ENCODE results near the gene DOCK4. TPM values are rescaled to one million over a fixed set of nuclear protein-coding genes. Genes with fewer than 3 reads are reported as not detected.

The DOCK4 gene
- total and polyA plus RNA-seq, 2 of the 8 experiments (the other 6 are each of a cell fraction or from before 2014, with no cell fraction given): 5.1 to 23.6 TPM

GRCh38 chr7:111836592-111836991 is 369.6 kb downstream of the DOCK4 start:
- Histone ChIP-seq H2BK5ac (ENCODE audit: low read depth, low read length) (no peak overlapping the region), H2AFZ (ENCODE audit: low read length) (no peak overlapping the region), H3K56ac (replicated peaks; ENCODE audit: insufficient read length, low read depth, low read length) (no peak overlapping the region), H3K4me2 (ENCODE audit: insufficient read depth in 1 of 2, low read depth in 2 of 2, low read length in 2 of 2) (no peak overlapping the region), H2BK12ac (ENCODE audit: low read depth, low read length) (no peak overlapping the region), H3K79me2 (ENCODE audit: control insufficient read depth in 1 of 2, insufficient read depth in 2 of 2, low read length in 2 of 2) (no peaks in the 10 kb centered on the region), H3K27ac (ENCODE audit: low read depth, low read length) (no peak overlapping the region), H2BK120ac (replicated peaks; ENCODE audit: low read depth, low read length) (no peak overlapping the region), H3K4ac (replicated peaks; ENCODE audit: insufficient read length, low read depth, low read length) (no peak overlapping the region), H4K91ac (replicated peaks; ENCODE audit: insufficient read length, low read length) (no peak overlapping the region), H3K4me3 (ENCODE audit: extremely low read depth in 1 of 4, insufficient read depth in 2 of 4, low read depth in 3 of 4, low read length in 4 of 4) (no peak overlapping the region), H4K20me1 (replicated peaks in 1 of 2; ENCODE audit: control insufficient read depth in 1 of 2, insufficient read depth in 2 of 2, low read length in 2 of 2) (peaks cover 0 to 2% of the 10 kb centered on the region in 2 experiments), H2BK20ac (ENCODE audit: low read length) (no peak overlapping the region), H3K9me3 (ENCODE audit: insufficient read depth in 2 of 2, low read depth in 1 of 2, low read length in 1 of 2) (no peaks in the 10 kb centered on the region), H3K9ac (replicated peaks in 1 of 4; ENCODE audit: extremely low read depth in 1 of 4, low read depth in 3 of 4, low read length in 3 of 4) (no peak overlapping the region), H4K5ac (ENCODE audit: insufficient read length, low read depth, low read length) (no peak overlapping the region), H3K23ac (ENCODE audit: insufficient read length) (no peak overlapping the region), H2BK15ac (ENCODE audit: low read length) (no peak overlapping the region), H3K23me2 (ENCODE audit: low read depth, low read length) (no peaks in the 10 kb centered on the region), H4K8ac (ENCODE audit: extremely low read depth, insufficient read depth, low read length) (no peak overlapping the region), H2AK5ac (ENCODE audit: low read depth, low read length) (no peak overlapping the region), H3K36me3 (ENCODE audit: control insufficient read depth in 2 of 4, insufficient read depth in 4 of 4, low read length in 3 of 4) (no peaks in the 10 kb centered on the region), H3K14ac (ENCODE audit: insufficient read length) (no peak overlapping the region), H3K79me1 (ENCODE audit: low read depth, low read length) (no peaks in the 10 kb centered on the region), H3K27me3 (replicated peaks in 1 of 4; ENCODE audit: control insufficient read depth in 3 of 4, extremely low read depth in 1 of 4, insufficient read depth in 3 of 4, low read length in 3 of 4) (no peaks in the 10 kb centered on the region), H3K18ac (ENCODE audit: extremely low read depth, low read length) (no peak overlapping the region), H3K4me1 (replicated peaks in 1 of 4; ENCODE audit: control insufficient read depth in 3 of 4, insufficient read depth in 4 of 4, low read length in 3 of 4) (no peaks in the 10 kb centered on the region)
- ChIA-PET POLR2A (ENCODE audit: partially characterized antibody) (no interaction called here), CTCF (ENCODE audit: partially characterized antibody) (interaction anchor here (1.0 to 1.5 kb wide), 3 partner anchors 18 to 73 kb away, joined by 3 to 4 read pairs (median 4); no protein-coding TSS in a partner anchor)
- WGBS, 2 experiments (ENCODE audit: extremely low coverage in 1 of 2, insufficient coverage in 1 of 2, insufficient read length in 1 of 2, insufficient replicate concordance in 2 of 2, low coverage in 1 of 2, low lambda C conversion rate in 2 of 2, missing lambda C conversion rate in 1 of 2): 85% methylated on average over 1 of the region's 1 CpG; no CpG with 5 or more reads in 1 of the 2 experiments
- DNase-seq (ENCODE audit: low read depth in 1 of 2, low spot score in 2 of 2) (no peak), FAIRE-seq (no peak)
- TF ChIP-seq RNF2 (IDR thresholded peaks at IDR 0.05; ENCODE audit: borderline replicate concordance, low read depth, low read length, missing control alignments, poor library complexity, severe bottlenecking): no peak
- TF ChIP-seq TAF7 (optimal IDR thresholded peaks at IDR 0.05; ENCODE audit: borderline replicate concordance, low read depth, low read length): no peak
- no peak for TF ChIP-seq TAF1 (IDR thresholded peaks at IDR 0.05; ENCODE audit: low read depth, low read length)
- no peak for TF ChIP-seq NRF1 (IDR thresholded peaks at IDR 0.05; ENCODE audit: low read depth, low read length)
- TF ChIP-seq SUZ12 (IDR thresholded peaks at IDR 0.05; ENCODE audit: low read length): no peak
- no peak for TF ChIP-seq MAFK (IDR thresholded peaks at IDR 0.05; ENCODE audit: low read depth, low read length)
- TF ChIP-seq, protein P1, sequence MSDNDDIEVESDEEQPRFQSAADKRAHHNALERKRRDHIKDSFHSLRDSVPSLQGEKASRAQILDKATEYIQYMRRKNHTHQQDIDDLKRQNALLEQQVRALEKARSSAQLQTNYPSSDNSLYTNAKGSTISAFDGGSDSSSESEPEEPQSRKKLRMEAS (IDR thresholded peaks at IDR 0.05): no peak
- no peak for TF ChIP-seq JUN (IDR thresholded peaks at IDR 0.05; ENCODE audit: low read depth, low read length)
- TF ChIP-seq RBBP5 (IDR thresholded peaks at IDR 0.05; ENCODE audit: borderline replicate concordance, low read depth, low read length): no peak
- TF ChIP-seq ZNF274 (IDR thresholded peaks at IDR 0.05; ENCODE audit: borderline replicate concordance, extremely low read depth, low read length): no peak
- no peak for TF ChIP-seq FOSL1 (IDR thresholded peaks at IDR 0.05; ENCODE audit: insufficient read depth, low read depth, low read length)
- TF ChIP-seq KDM1A (IDR thresholded peaks at IDR 0.05; ENCODE audit: borderline replicate concordance, low read length): no peak
- TF ChIP-seq CBX5 (IDR thresholded peaks at IDR 0.05; ENCODE audit: low read depth, low read length): no peak
- TF ChIP-seq RXRA (IDR thresholded peaks at IDR 0.05; ENCODE audit: insufficient read depth, low read depth, low read length): no peak

Measured in H1 (cell line).